GM18858 (cell line): ENCODE data around the gene ORC2.
"Not testable (repeated sequence)": the region's sequence is repeated elsewhere in the genome, so short reads cannot be mapped to it uniquely, and the experiment has no call there.

ENCODE experiments used
- ATAC-seq: cut with Tn5 transposase; IDR thresholded peaks from one replicate; pipeline ENCODE4 v1.9.1; 2021; ENCODE audit not compliant: unreplicated experiment

Gene ORC2

DNA sequence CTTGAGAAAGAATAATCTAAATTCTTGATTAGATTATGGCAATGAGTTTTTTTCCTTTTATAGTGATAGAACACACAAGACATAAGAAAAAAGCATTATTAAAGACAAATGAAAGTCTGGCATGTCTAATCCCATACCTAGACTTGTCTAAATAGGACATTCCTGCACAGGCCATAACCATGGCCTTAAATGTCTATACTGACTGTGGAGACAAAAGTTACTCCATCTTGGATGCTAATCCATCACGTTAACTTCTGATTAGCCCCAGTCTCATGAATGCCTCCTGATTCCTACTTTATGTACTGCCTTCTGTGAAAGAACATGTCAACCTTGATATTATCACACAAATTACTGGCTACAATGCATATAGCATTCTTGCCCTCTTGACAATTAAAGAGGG is 23.6 kb downstream of the ORC2 start:
- ATAC-seq = no peak

- no peak for ATAC-seq
These were observed 32.4 kb downstream of the ORC2 start for GRCh38 chr2:200930947-200931626.

GRCh38 chr2:200929334-200930249 is 33.9 kb downstream of the ORC2 start:
- no peak for ATAC-seq

- ATAC-seq = no peak
These were observed 41.0 kb downstream of the ORC2 start for GRCh38 chr2:200922439-200922838.

DNA sequence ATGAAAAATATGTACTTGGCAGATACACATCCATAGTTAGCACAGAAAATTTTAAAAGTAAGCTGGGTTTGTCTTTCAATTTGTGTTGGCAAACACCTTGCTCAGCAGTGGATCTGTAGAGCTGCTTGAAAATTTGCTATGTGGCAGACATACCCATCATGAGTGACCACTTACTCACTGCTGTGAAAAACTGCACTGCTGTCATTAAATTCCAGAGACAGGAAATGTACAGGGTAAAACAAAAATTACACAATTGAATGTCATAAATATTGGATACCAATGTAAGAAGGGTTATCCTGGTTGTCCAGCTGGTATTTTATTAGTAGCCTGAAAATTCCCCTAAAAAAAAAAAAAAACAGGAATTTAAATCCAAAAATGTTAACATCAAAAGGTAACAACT is 49.8 kb downstream of the ORC2 start:
- ATAC-seq = no peak

GRCh38 chr2:200909958-200910357 is 53.5 kb downstream of the ORC2 start:
- ATAC-seq = no peak

GRCh38 chr2:200905618-200906296 is 57.7 kb downstream of the ORC2 start:
- ATAC-seq = no peak

DNA sequence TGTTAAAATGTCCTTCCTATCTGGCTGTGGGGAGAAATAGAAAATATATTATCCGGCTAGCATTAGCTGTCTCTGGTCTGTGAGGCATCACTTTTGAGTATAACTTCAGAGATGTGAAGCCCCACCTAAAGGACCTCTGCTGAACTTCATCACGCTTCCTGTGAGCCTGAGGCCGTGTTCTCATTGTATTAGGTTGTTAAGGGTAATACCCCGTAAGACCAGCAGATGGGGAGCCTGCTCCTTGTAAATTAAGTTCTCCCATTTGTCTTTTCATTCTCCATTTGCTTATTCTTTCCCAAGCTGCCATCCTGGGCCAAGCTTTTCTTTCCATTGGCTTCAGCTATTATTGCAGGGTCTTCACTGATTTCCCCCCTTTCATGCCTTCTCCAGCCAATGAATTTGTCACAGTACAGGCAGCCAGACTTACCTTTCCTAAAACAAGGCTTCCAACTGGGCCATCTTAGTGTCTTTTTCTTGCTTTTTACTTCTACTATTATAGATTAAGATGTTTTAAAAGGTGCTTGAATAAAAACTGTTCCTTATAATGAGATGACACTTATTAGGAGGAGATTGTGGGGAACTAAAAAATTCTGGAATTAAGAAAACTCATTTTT is 61.9 kb downstream of the ORC2 start:
- peak; percentile 90 for ATAC-seq

DNA sequence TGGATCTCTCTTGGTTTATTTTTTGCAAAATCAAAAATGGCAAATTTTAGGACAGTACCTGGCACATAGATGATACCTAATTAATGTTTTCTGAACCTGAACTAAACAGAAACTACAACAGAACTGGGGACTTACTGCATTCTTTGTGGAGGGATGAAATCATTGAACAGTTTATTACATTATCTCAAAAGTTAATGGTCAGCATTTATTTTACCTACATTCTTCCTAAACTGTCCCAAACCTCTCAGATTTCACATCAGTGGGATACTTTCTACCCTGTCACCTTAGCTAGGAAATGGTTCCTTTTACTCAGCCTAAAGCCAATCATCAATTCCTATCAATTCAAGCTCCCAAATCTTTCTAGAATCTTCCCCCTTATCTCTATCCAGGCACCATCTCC is 64.0 kb downstream of the ORC2 start:
- ATAC-seq = no peak

- ATAC-seq = peak; percentile 83
These were observed 74.5 kb downstream of the ORC2 start, which contains the start of the genes NIF3L1 and PPIL3 for GRCh38 chr2:200888704-200889625. Gene NIF3L1 (plus strand): TSS chr2:200889371. CDS start chr2:200891944, 2,573 bp downstream. Gene PPIL3 (minus strand): TSS chr2:200889077. CDS start chr2:200887615, 1,462 bp downstream.

- not testable (repeated sequence) for ATAC-seq
These were observed 81.7 kb downstream of the ORC2 start for GRCh38 chr2:200881715-200882249.

- no peak for ATAC-seq
These were observed 85.1 kb downstream of the ORC2 start for GRCh38 chr2:200878289-200878880.

DNA sequence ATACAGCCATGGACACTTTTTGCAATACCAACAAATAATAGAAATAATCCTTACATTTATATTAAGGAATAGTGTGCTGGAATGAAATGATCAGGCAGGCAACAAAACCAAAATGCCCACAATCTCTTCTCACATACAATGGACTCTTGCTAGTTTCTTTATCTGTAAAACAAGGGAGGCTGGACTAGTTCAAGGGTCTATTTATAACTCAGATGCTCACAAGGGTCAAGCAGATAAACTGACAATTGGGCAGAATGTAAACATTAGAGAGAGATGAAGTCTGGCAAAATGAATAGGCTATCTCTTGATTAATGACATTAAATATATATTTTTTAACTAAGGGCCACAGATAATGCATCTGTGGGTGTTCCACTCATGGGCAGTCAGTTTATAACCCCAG is 86.0 kb downstream of the ORC2 start:
- no peak for ATAC-seq

DNA sequence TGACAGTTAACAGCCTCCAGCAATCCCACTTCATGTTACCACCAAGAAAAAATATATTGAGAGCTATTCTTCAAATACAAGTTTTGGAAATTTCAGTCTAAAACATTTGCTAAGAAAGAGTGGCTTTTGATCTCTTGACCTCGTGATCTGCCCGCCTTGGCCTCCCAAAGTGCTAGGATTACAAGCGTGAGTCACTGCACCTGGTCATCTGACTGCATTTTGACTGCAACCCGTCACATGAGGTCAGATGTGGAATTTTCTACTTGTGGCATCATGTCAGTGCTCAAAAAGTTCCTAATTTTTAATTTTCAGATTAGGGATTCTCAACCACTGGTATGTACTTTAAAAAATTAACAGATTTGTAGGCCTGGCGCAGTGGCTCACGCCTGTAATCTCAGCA is 89.9 kb downstream of the ORC2 start:
- ATAC-seq = no peak

GRCh38 chr2:200871151-200871550 is 92.3 kb downstream of the ORC2 start:
- no peak for ATAC-seq

DNA sequence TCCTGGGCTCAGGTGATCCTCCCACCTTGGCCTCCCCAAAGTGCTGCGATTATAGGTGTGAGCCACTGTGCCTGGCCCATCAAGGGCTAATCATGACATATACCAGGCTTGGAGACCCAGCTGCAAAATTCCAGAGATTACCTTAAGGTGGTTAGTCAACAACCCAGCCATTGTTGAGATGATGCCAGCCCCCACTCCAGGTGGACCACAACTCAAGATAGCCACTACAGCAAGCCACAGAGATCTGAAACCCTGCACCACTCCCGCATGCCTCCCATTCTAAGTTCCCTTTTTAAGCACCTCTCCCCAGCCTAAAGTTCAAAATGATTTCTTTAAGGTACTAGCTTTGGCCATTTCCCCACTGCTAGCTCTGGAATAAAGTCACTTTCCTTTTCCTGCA is 94.4 kb downstream of the ORC2 start:
- no peak for ATAC-seq

DNA sequence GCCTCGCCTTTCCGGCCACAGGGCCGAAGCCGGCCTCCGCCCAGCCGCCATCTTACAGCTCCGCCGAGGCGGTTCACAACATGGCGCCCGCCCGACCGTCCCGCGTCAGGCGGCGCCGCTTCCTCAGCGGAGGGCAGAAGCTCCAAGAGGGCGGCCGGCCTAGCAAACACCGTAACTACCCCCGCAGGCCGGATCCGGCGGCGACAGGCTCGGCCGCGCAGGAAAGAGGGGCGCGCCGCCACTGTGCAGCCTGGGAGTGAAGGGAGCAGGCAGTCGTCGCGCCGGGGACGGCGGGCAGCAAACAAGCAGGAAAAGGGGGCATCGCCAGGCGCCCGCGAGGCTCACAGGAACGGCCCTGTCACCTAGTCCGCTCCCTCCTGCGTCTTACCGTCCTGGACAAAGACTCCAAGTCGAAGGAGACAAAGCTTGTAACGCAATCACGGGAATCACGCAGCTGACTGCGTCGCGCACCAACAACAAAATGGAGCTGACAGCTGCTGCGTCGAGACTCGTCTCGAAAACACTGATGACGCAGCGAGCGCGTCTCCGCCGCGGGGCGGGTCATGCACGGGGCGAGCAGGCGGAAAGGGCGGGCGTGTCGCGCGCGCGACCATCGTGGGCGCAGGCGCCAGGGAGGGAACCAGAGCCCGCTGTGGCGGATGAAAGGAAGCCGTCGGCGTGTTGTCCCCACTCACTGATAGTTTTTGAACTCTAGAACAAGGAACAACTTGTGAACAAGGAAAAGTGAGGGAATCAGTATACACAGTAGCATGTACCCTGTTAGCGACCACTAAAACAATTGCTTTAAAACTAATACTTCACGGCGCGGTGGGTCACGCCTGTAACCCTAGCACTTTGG is 99.1 kb downstream of the ORC2 start, which contains the start of gene CLK1:
CLK1 (minus strand) TSS at position 483 of the 859 bp plus-strand sequence. CDS start 2,796 bp downstream, outside the sequence.
- peak; percentile 79 for ATAC-seq

GRCh38 chr2:200863782-200864175 is 99.7 kb downstream of the ORC2 start:
- ATAC-seq = no peak
